GM18519 (cell line): ENCODE results near the gene NPAS3.

Experiments
- ATAC-seq: cut with Tn5 transposase; IDR thresholded peaks from one replicate; pipeline ENCODE4 v1.9.1; 2021; ENCODE audit warnings: mild to moderate bottlenecking, moderate library complexity; ENCODE audit not compliant: unreplicated experiment, low FRiP score

The NPAS3 gene

DNA sequence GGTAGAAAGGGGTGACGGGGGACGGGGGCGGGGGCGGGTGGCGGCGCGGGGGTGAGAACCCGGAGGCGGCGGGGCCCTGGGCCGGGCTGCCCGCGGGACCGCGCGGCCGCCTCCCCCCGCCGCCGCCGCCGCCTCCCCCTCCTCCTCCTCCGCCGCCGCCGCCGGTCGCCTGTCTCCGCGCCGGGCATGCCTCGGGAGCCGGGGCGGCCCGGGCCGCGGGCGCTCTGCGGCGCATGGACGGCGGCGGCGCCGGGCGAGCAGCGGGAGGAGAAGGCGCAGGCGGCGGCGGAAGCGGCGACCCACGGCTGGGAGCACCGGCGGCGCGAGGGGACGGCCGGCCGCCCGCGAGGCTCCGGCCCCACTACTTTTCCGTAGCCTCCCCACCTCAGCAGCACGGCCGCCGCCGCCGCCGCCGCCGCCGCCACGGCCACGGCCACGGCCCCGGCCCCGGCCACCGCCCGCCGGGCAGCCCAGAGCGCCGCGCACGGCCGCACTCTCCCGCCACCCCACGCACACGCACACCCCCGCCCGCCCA, at the start of gene NPAS3:
TSS of gene NPAS3 (plus strand) at position 161 of the 535 bp plus-strand sequence.
- ATAC-seq = no peak

DNA sequence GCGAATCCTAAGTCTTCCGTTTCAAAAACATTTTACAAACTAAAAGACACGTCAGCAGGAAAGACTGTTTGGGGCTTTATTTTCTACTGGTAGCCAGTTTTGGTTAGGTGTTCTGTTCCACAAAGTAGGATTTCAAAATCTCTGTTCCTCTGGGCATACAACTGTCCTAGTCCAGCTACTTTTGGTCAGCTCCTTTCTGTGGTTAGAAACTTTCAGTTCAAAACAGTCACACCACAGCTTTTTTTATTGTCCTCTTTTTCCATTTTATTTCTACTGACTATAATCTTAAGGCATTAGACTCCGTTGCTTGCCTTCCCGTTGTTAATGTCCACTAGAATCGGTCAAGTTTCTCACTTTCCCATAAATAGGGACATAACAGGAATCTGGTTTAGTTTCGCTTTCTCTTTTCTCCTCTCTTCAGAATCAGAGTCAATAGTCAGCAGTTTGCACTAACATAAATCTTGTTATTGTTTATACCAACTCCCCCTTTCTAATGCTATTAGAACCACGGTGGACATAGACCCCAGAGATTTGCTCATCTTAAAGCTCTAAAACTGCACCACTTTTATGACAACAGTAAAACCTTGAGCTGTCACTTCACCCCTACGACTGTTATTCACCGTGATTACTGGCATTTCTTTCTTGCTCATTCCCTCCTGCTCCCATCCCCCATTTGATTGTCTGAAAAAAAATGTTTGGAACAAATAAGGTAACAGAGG, 41.5 kb upstream of the NPAS3 start:
- no peak for ATAC-seq

DNA sequence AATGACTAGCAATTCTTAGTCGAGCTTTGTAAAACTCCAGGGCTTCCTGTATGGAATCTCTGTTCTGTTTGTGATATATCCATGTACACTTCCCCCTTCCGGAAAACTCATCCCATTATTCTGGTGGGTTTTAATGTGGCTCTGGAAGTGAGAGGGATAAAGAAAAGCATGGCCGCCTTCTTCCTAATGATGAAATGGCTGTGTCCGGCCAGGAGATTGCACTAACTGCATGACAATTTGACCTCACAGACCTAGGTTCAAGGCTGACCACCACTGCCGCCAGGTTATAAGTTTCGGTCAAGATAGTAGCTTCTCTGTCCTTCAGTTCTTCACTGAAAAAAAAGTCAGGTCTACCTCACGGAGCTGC, 41.0 kb upstream of the NPAS3 start:
- ATAC-seq = no peak

- no peak for ATAC-seq
These were observed 39.8 kb upstream of the NPAS3 start for GRCh38 chr14:32898876-32899275.

DNA sequence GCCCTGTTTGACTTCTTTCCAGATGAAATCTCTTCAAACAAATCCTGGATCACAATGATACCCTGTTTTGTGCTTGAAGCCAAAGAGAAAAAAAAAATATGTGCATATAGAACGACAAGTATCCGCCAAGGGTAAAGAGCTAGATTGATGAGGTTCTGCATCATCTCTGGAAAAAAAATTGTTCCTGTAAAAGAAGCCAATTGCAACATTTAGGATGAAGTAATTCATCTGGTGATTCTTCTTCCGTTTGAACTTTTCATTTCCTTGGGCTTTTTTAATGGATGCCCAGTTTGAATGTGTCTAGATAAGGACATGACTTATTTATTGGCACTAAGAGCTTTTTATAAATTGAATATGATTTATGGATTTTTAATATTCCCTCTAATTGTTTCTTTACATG, 38.1 kb upstream of the NPAS3 start:
- no peak for ATAC-seq

GRCh38 chr14:32905013-32905412, 33.7 kb upstream of the NPAS3 start:
- ATAC-seq = no peak

DNA sequence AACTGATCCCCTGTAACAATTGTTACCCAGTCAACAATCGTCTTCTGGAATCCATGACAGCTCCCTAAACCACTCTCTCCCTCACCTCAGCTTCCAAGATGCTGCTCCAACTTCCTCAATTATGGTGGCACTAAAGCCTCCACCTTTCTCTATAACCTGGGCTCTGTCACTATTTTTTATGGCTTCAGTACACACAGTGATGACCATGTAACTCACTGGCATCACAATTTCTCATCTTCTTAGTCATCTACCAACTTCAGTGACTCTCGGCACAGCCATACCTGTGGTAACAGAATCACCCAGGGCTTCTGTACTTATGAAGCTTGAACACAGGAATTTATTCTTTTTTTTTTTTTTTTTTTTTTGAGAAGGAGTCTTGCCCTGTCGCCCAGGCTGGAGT, 32.0 kb upstream of the NPAS3 start:
- no peak for ATAC-seq

GRCh38 chr14:32908196-32909084, 30.2 kb upstream of the NPAS3 start:
- no peak for ATAC-seq

DNA sequence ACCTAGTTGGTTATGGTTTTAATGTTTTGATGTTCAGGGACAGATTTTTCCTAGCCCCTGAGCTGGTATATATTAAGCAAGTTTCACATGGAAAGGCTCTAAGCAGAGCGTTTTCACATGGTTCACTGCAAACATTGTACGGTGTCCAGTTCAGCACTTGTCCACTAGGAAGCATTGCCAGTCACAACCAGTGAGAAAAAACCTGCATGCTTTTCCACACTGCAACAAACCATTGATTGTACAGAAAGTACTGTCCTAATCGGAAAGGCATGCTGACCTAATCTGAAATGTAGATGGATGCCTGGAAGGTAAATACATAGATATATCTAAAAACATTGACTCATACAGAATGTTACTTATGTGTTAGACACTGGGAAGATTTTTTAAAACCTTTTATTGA, 25.0 kb upstream of the NPAS3 start:
- no peak for ATAC-seq

DNA sequence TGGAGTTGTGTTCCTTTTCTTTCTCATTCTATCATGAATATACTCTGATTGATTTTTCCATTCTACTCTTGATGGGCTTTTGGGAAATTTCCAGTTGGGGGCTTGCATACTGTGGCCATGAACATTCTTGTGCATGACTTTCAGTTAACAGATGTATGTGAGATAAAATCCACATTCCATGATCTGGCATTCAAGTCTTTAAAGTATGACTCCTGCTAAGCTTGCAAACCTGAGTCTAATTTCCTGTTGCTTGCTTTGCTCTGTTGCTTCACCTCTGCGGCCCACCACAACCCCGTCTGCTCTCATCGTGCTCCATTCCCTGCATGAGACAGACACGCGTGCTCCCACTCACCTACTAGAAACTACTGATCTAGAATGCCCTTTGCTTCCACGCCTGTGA, 24.3 kb upstream of the NPAS3 start:
- ATAC-seq = no peak

GRCh38 chr14:32920696-32921276, 17.9 kb upstream of the NPAS3 start:
- ATAC-seq = no peak

- ATAC-seq = no peak
These were observed 13.2 kb upstream of the NPAS3 start for GRCh38 chr14:32925439-32925838.

- ATAC-seq = no peak
These were observed 6.3 kb upstream of the NPAS3 start for GRCh38 chr14:32932302-32932913.

DNA sequence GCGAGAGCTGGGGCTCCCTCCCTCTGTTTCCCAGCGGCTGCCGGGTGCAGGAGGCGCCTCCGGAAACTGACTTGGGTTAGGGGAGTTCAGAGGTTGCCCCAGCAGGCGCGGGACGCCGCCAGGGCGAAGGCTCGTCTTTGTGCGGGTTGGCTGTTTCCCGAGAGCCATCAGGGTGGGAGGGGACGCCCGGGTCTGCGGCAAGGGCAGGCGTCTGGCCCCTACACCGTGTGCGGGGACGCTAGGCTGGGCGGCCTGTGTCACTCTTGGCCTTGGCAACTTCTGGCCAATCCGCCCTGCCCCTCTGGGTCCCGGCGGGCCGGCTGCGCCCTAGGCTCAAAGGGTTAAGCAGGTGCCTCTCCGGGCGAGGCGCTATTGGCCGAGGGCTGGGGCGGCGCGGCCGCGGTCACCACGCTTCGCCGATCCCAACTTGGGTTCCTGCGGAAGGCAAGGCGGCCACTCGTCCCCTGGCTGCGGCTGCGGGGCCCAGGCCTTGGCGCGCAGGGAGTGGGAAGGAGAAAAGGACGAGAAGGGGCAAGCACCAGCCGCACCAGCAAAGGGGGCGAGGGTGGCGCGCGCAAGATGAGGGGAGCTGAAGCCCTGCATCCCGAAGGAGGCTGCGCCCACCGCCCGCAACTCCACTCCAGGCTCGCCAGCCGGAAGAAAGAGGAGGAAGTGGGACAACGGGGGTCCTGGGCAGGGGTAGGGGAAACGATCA, 5.6 kb upstream of the NPAS3 start:
- ATAC-seq = no peak

DNA sequence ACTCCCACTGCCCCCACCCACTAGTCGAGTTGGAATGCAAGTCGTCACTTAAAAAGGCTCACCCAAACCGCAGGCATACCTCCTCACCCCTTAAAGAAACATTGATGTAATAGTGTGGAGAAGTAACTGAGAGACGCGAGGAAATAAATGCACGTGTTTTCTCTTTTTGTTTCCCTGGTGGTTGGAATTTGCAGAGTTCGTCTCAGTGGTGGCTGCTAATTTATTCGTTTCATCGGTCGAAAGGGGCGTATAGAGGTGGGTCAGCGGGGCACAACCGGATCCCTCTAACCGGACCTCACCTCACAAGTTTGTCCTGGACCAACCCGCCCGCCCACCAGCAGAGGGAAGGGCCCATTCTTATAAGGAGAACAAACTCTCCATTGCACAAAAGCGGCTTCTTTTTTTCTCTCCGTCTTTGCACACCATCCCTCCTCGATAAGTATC, 5.0 kb upstream of the NPAS3 start:
- ATAC-seq = no peak

- no peak for ATAC-seq
These were observed 4.4 kb upstream of the NPAS3 start for GRCh38 chr14:32934073-32934880.

DNA sequence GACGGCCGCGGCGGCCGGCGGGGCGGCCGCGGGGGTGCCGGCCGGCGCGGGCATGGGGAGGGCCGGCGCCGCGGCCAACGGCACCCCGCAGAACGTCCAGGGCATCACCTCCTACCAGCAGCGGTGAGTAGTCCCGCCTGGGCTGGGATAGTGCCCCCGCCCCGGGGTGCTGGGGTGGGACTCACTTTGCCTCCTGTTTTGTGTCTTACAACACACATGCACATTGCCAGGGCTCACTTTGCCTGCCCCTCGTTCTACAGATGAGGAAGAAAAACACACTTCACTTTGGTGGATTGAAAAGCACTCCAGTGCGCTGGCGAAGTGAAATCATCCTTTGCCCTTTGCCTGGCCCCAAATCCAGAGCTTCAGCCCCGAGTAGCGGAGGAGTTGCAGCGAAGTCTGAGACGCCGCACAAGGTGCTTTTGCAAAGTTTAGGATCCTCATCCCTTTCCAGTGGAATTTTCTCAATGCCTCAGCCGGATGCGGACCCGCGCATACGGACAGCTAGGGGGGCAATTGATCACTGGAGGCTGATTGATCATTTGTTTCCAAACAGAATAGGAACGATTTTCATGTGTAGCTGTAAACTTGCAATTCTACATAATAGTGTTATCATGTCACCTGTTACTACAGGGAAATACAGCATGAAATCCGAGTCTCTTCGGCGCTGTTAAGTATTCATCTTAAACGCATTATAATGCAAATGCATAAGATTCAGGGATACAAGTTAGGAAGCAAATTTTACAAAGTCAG, 3.6 kb upstream of the NPAS3 start:
- no peak for ATAC-seq

DNA sequence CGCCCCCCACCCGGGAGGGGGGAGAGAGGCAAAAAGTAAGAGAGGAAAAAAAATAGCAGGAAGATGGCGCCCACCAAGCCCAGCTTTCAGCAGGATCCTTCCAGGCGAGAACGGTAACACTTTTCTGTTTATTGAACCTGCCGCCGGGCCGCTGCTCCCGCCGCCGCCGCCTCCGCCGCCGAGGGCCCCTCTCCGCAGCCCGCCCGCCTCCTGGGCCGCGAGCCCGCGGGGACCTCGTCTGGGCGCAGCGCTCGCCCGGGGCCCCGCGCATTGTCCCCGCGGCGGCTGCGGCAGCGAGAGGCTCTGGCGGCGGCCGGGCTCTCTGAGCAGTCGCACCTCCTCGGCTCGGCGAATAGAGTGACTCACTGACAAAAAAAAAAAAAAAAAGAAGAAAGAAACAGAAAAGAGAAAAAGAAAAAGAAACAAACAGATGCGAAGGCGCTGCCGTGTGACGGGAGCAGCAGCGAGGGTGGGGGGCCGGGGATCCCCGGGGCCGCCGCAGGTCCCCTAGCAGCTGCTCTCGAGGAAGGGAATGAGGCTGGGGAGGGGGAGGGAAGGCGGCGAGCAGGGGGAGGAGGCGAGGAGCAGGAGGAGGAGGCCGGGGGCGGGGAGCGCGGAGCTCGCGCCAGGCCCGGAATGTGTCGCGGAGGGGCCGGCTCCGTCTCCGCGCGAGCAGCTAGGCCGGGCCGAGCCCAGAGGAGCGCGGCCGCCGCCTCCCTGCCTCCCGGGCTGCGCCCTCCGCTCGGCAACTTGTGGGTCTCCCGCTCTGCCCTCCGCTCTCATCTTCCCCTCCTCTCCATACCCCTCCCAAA, 781 bp downstream of the NPAS3 start:
- no peak for ATAC-seq
